Epithelial cell of esophagus (primary cell): ENCODE results near the gene NEK7.

Experiments
- DNase-seq: peaks from one replicate; pipeline ENCODE4 v3.0.0; 2010; ENCODE audit warnings: low read depth
- H3K4me3 ChIP-seq: 2 replicates; pipeline ENCODE4 v1.5.1; 2011; ENCODE audit warnings: mild to moderate bottlenecking, low read length, control low read depth
- TF ChIP-seq, protein P1 (sequence below): IDR thresholded peaks from 2 replicates; pipeline ENCODE4 v1.5.1; 2011; ENCODE audit warnings: low read depth, mild to moderate bottlenecking, low read length, control low read depth, inconsistent platforms; ENCODE audit not compliant: insufficient read depth; ENCODE audit errors: missing control alignments

Gene NEK7

DNA sequence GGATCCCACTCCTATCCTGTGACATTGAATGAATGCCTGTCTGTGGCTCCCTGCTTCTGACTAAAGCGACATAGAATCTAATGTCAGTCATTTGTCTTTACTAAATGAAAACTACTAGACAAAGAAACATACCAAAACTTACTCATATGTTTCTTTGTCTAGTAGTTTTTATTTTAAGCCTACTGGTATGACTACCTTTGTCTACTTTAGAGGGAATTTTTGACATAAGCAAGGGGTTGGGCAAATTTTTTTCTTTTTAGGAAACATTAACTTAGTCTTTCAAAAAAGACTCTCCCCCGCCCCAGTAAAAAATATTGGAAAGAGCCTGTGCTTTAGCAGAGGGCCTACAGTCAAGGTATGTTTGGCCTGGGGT, 4.9 kb downstream of the NEK7 start:
- DNase-seq = no peak
- TF ChIP-seq, protein P1, sequence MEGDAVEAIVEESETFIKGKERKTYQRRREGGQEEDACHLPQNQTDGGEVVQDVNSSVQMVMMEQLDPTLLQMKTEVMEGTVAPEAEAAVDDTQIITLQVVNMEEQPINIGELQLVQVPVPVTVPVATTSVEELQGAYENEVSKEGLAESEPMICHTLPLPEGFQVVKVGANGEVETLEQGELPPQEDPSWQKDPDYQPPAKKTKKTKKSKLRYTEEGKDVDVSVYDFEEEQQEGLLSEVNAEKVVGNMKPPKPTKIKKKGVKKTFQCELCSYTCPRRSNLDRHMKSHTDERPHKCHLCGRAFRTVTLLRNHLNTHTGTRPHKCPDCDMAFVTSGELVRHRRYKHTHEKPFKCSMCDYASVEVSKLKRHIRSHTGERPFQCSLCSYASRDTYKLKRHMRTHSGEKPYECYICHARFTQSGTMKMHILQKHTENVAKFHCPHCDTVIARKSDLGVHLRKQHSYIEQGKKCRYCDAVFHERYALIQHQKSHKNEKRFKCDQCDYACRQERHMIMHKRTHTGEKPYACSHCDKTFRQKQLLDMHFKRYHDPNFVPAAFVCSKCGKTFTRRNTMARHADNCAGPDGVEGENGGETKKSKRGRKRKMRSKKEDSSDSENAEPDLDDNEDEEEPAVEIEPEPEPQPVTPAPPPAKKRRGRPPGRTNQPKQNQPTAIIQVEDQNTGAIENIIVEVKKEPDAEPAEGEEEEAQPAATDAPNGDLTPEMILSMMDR = no peak

DNA sequence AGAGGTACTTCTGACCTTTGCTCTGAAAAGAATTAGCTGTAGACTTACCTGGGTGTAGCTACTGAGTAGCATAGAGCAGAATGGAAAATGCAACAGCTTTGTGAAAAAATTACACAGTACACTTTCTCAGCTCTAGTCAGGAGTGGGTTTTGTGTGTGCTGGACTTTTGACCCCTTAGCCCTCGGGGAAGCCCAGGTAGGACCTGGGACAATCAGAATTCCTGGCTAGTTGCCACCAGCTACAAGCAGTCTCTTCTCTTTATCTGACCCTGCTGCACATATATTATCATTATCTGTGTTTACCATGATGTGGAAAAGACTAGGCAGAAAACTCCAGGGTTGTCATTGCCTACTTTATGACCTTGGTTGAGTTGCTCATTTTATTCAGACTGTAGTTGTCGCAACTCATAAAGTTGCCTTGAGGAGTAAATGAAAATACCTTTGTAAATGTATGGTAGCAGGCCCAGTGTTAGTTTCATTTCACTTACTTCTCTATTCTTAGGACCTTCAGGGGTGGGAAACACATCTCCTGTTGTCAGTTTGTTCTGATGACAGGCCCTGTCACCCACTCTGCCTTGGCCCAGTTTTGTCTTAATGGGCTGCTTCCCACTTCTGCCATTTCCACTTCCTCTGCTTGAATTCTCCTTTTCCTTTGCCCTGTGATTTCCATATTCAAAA, 5.4 kb downstream of the NEK7 start:
- no peak for DNase-seq
- H3K4me3 ChIP-seq = no peak overlapping the region
- TF ChIP-seq, protein P1 = no peak

More for the DNA sequence above, 4.9 kb downstream of the NEK7 start:
- H3K4me3 ChIP-seq = no peak overlapping the region

DNA sequence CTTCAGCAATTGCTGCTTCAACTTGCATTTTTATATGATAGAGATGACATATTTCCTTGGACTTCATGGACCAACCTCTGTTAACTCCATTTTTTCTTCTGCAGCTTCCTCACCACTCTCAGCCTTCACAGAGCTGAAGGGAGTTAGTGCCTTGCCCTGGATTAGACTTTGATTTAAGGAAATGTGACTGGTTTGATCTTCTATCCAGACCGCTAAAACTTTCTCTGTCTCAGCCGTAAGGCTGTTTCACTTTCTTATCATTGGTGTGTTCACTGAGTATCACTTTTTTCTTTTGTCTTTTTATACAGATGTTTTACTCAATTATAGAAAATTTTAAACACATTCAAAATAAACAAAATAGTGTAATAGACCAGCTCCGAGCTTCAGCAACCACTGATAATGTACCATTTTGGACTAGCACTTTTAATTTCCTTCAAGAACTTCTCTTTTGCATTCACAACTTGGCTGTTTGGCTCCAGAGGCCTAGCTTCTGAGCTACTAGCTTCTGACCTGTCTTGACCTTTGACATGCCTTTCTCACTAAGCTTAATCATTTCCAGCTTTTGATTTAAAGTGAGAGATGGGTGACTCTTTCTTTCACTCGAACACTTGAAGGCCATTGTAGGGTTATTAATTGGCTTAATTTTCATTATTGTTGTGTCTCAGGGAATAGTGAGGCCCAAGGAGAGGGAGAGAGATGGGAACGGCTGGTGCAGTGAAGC, 9.3 kb downstream of the NEK7 start:
- H3K4me3 ChIP-seq = no peak overlapping the region

DNA sequence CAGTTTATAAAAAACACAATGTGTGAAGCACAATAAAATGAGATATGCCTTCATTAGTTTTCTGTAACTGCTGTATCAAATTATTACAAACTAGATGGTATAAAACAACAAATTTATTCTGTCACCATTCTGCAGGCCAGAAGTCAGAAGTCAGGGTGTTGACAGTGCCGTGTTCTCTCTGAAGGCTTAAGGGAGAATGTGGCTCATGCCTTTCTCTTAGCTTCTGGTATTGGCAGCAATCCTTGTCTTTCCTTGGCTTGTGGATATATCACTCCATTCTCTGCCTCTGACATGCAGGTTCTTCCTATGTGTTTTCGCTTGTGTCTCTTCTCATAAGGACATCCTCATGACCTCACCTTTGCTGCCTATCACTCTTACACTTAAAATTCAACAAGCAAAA, 10.1 kb downstream of the NEK7 start:
- no peak overlapping the region for H3K4me3 ChIP-seq
- no peak for DNase-seq
- TF ChIP-seq, protein P1 = no peak

More for the DNA sequence above, 9.3 kb downstream of the NEK7 start:
- TF ChIP-seq, protein P1 = no peak
- no peak for DNase-seq

DNA sequence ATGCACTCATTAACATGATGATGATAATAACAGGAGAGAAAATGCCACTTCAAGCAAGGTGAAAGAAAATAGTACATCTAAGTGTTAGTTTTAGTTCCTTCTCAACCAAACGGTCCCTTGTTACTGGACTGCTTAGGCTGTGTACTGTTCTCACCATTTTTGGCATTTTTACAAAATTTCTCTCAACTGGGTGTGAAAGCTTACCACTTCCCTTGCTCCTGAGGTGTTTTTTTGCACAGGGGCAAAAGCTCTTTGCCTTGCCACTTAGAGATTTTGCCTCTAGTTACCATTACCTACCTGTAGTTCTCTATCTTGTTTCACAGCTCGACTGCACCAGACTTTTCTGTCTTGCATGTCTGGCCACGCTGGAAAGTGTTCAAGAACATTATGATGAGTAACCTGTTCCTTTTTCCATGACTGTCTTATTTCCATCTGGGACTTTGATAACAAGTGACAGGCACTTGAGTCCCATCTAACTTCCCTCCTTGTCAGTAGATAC, 10.7 kb downstream of the NEK7 start:
- TF ChIP-seq, protein P1 = no peak
- DNase-seq = peak; percentile 82
- no peak overlapping the region for H3K4me3 ChIP-seq

DNA sequence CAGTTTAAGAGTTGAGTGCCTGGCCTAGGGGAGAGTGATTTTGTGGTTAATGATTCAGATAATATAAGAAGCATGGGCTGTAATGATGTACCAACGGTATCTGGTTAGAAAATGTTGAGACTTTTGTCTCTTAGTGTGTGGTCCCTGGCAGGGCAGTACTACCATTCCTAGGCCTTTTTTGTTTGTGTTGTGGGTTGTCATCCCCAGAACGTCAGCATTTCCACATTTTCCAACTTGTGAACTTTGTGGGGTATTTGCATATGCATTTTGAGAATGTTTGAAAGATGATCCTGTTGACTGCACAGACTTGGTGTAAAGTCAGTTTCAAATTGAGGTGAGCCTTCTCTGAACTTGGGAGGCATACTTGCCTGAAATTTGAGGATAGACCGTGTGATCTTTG, 11.4 kb downstream of the NEK7 start:
- TF ChIP-seq, protein P1 = no peak
- H3K4me3 ChIP-seq = no peak overlapping the region
- DNase-seq = peak; percentile 56

DNA sequence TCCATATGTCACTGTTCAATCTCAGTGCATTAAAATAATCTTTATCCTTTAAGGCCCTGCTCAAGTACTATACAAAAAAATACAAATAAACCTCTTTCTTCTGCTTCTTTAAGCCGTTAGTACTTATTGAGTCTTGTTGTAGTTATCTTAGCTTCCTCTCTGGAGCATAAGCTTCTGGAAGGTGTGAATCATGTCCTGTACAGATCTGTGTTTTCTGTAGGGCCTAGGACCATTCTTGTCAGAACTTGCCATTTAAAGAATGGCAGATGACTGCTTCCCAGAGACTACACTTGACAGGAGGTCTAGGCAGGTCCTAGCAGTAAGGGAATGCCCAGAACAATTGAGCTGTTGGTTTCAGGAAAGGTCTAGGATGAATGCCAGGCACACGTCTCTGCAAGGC, 12.9 kb downstream of the NEK7 start:
- peak; percentile 96 for DNase-seq
- TF ChIP-seq, protein P1 = no peak
- H3K4me3 ChIP-seq = no peak overlapping the region
